Stimulated activated CD4-positive, alpha-beta T cell treated with anti-CD3 and anti-CD28 coated beads, Interleukin-4, amount 100 ng/mL, for 24 hours (primary cell): Measurements from ENCODE around the gene SCN1B.
"Not testable (repeated sequence)": the region's sequence is repeated elsewhere in the genome, so short reads cannot be mapped to it uniquely, and the experiment has no call there.

Experiments
- DNase-seq: peaks from one replicate; pipeline ENCODE4 v3.0.0-alpha.2; 2020

SCN1B gene

GRCh38 chr19:35002037-35002535, 28.2 kb upstream of the SCN1B start:
- DNase-seq = no peak

- DNase-seq = no peak
Observed at GRCh38 chr19:35004517-35005255, 25.6 kb upstream of the SCN1B start.

GRCh38 chr19:35005256-35005977, 24.9 kb upstream of the SCN1B start:
- no peak for DNase-seq

GRCh38 chr19:35006007-35006341, 24.3 kb upstream of the SCN1B start:
- DNase-seq = not testable (repeated sequence)

- DNase-seq = no peak
Observed at GRCh38 chr19:35006342-35006998, 23.8 kb upstream of the SCN1B start.

- DNase-seq = no peak
Observed at GRCh38 chr19:35006999-35007365, 23.3 kb upstream of the SCN1B start.

GRCh38 chr19:35007427-35007826, 22.8 kb upstream of the SCN1B start:
- not testable (repeated sequence) for DNase-seq

- DNase-seq = no peak
Observed at GRCh38 chr19:35008891-35009341, 21.4 kb upstream of the SCN1B start.

- no peak for DNase-seq
Observed at GRCh38 chr19:35009424-35010415, 20.6 kb upstream of the SCN1B start.

GRCh38 chr19:35011091-35011689, 19.1 kb upstream of the SCN1B start:
- DNase-seq = no peak

- DNase-seq = no peak
Observed at GRCh38 chr19:35011737-35012682, 18.3 kb upstream of the SCN1B start.

GRCh38 chr19:35013041-35013819, 17.0 kb upstream of the SCN1B start:
- DNase-seq = peak; percentile 84

GRCh38 chr19:35013820-35014754, 16.2 kb upstream of the SCN1B start:
- DNase-seq = peak; percentile 54

- not testable (repeated sequence) for DNase-seq
Observed at GRCh38 chr19:35014774-35015173, 15.5 kb upstream of the SCN1B start.

GRCh38 chr19:35015270-35015953, 14.9 kb upstream of the SCN1B start:
- DNase-seq = no peak

- no peak for DNase-seq
Observed at GRCh38 chr19:35015954-35016351, 14.3 kb upstream of the SCN1B start.

GRCh38 chr19:35017507-35017906, 12.8 kb upstream of the SCN1B start:
- DNase-seq = no peak

GRCh38 chr19:35018379-35018778, 11.9 kb upstream of the SCN1B start:
- no peak for DNase-seq
